ENCODE measurements around the gene RDH16. TPM values are rescaled to one million over a fixed set of nuclear protein-coding genes. Genes with fewer than 3 reads are reported as not detected.
"Not testable (repeated sequence)": the region's sequence is repeated elsewhere in the genome, so short reads cannot be mapped to it uniquely, and the experiment has no call there.

The RDH16 gene
- total and polyA plus RNA-seq, 2 experiments from 2014 or later, result 0.52 to 0.66 TPM

DNA sequence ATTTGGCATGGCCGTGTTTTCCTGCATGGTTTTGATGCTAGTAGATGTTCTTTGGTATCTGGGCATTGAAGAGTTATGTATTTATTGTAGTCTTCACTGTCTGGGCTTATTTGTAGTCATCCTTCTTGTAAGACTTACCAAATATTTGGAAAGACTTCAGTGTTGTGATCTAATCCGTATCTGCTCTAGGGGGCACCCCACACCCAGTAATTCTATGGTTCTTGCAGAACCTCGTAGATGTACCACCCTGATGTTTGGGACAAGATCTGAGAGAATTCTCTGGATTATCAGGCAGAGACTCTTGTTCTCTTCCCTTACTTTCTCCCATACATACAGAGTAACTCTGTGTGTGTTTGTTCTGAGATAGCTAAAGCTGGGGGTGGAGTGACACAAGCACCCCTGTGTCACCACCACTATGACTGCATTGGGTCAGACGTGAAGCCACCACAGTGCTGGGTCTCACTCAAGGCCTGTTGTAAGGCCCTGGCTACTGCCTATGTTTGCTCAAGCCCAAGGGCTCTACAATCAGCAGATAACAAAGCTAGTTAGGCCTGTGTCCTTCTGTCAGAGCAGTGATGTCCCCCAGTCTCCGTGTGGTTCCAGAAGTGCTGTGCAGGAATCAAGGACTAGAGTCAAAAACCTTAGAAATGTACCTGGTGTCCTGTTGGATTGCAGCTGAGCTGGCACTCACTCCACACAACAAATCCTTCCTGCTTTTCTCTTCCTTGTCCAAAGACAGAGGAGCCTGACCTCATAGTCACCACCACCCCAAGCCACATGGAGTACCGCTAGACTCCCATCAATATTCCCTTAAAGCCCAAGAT is 9.6 kb downstream of the RDH16 start:
- Mint-ChIP-seq H3K27ac (no peak overlapping the region), H3K4me1 (no peaks in the 10 kb centered on the region), H3K36me3 (ENCODE audit: low read depth) (no peaks in the 10 kb centered on the region), H3K4me3 (no peak overlapping the region), H3K9me3 (peaks cover 28% of the 10 kb centered on the region), H3K27me3 (ENCODE audit: insufficient read depth, low read depth, poor library complexity) (peaks cover 3% of the 10 kb centered on the region)
- Histone ChIP-seq H4K20me1 (replicated peaks; ENCODE audit: insufficient read depth) (no peaks in the 10 kb centered on the region), H3K27ac (ENCODE audit: low read depth) (no peak overlapping the region), H3K79me2 (replicated peaks; ENCODE audit: insufficient read depth) (no peaks in the 10 kb centered on the region), H3K4me2 (no peak overlapping the region), H3K4me1 (ENCODE audit: insufficient read depth) (no peaks in the 10 kb centered on the region), H3F3A (replicated peaks; ENCODE audit: low read depth) (no peaks in the 10 kb centered on the region), H3K27me3 (ENCODE audit: insufficient read depth) (no peaks in the 10 kb centered on the region), H3K36me3 (ENCODE audit: insufficient read depth) (no peaks in the 10 kb centered on the region), H2AFZ (no peak overlapping the region), H3K4me3 (no peak overlapping the region), H3K9me2 (ENCODE audit: insufficient read depth) (peaks cover 4% of the 10 kb centered on the region; the same call in 1 of the 2 replicates)
- TF ChIP-seq POLR2AphosphoS5 (IDR thresholded peaks at IDR 0.05; ENCODE audit: low read depth) (no peak), ZNF331 (CRISPR knock-in tag; IDR thresholded peaks at IDR 0.05; ENCODE audit: low read depth) (no peak), NANOG (IDR thresholded peaks at IDR 0.05; ENCODE audit: borderline replicate concordance) (no peak), ZNF114 (CRISPR knock-in tag; IDR thresholded peaks at IDR 0.05) (no peak)
- TF ChIP-seq, protein P1, sequence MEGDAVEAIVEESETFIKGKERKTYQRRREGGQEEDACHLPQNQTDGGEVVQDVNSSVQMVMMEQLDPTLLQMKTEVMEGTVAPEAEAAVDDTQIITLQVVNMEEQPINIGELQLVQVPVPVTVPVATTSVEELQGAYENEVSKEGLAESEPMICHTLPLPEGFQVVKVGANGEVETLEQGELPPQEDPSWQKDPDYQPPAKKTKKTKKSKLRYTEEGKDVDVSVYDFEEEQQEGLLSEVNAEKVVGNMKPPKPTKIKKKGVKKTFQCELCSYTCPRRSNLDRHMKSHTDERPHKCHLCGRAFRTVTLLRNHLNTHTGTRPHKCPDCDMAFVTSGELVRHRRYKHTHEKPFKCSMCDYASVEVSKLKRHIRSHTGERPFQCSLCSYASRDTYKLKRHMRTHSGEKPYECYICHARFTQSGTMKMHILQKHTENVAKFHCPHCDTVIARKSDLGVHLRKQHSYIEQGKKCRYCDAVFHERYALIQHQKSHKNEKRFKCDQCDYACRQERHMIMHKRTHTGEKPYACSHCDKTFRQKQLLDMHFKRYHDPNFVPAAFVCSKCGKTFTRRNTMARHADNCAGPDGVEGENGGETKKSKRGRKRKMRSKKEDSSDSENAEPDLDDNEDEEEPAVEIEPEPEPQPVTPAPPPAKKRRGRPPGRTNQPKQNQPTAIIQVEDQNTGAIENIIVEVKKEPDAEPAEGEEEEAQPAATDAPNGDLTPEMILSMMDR (conservative IDR thresholded peaks at IDR 0.05; ENCODE audit: low read depth in 2 of 2), result peak; percentile 43 to 59
- peak; percentile 40 for DNase-seq (ENCODE audit: low spot score)
- no peak for ATAC-seq

DNA sequence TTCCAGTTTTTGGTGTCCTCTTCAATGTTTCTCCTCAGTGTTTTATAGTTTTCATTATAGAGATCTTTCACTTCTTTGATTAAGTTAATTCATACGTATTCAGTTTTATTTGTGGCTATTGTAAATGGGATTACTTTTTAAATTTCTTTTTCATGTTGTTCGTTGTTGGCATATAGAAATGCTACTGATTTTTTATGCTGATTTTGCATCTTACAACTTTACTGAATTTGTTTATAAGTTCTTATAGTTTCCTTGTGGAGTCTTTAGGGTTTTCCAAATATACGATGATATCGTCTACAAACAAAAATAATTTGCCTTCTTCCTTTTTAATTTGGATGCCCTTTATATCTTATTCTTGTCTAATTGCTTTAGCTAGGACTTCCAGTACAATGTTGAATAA is 13.5 kb downstream of the RDH16 start:
- H3K27me3 Mint-ChIP-seq (ENCODE audit: insufficient read depth, low read depth, poor library complexity), result peaks cover 2% of the 10 kb centered on the region
- no peaks in the 10 kb centered on the region for H3K79me2 ChIP-seq (replicated peaks; ENCODE audit: insufficient read depth)
- no peak overlapping the region for H3K27ac ChIP-seq (ENCODE audit: low read depth)
- H3K4me3 ChIP-seq, result no peak overlapping the region
- no peak for DNase-seq (ENCODE audit: low spot score)
- no peaks in the 10 kb centered on the region for H3K27me3 ChIP-seq (ENCODE audit: insufficient read depth)
- no peak overlapping the region for H3K4me2 ChIP-seq
- H3K27ac Mint-ChIP-seq, result no peak overlapping the region
- no peak for TF ChIP-seq EZH2 (IDR thresholded peaks at IDR 0.05; ENCODE audit: low read depth, unreplicated experiment)
- TF ChIP-seq ZNF331 (CRISPR knock-in tag; IDR thresholded peaks at IDR 0.05; ENCODE audit: low read depth), result no peak
- TF ChIP-seq, protein P2, sequence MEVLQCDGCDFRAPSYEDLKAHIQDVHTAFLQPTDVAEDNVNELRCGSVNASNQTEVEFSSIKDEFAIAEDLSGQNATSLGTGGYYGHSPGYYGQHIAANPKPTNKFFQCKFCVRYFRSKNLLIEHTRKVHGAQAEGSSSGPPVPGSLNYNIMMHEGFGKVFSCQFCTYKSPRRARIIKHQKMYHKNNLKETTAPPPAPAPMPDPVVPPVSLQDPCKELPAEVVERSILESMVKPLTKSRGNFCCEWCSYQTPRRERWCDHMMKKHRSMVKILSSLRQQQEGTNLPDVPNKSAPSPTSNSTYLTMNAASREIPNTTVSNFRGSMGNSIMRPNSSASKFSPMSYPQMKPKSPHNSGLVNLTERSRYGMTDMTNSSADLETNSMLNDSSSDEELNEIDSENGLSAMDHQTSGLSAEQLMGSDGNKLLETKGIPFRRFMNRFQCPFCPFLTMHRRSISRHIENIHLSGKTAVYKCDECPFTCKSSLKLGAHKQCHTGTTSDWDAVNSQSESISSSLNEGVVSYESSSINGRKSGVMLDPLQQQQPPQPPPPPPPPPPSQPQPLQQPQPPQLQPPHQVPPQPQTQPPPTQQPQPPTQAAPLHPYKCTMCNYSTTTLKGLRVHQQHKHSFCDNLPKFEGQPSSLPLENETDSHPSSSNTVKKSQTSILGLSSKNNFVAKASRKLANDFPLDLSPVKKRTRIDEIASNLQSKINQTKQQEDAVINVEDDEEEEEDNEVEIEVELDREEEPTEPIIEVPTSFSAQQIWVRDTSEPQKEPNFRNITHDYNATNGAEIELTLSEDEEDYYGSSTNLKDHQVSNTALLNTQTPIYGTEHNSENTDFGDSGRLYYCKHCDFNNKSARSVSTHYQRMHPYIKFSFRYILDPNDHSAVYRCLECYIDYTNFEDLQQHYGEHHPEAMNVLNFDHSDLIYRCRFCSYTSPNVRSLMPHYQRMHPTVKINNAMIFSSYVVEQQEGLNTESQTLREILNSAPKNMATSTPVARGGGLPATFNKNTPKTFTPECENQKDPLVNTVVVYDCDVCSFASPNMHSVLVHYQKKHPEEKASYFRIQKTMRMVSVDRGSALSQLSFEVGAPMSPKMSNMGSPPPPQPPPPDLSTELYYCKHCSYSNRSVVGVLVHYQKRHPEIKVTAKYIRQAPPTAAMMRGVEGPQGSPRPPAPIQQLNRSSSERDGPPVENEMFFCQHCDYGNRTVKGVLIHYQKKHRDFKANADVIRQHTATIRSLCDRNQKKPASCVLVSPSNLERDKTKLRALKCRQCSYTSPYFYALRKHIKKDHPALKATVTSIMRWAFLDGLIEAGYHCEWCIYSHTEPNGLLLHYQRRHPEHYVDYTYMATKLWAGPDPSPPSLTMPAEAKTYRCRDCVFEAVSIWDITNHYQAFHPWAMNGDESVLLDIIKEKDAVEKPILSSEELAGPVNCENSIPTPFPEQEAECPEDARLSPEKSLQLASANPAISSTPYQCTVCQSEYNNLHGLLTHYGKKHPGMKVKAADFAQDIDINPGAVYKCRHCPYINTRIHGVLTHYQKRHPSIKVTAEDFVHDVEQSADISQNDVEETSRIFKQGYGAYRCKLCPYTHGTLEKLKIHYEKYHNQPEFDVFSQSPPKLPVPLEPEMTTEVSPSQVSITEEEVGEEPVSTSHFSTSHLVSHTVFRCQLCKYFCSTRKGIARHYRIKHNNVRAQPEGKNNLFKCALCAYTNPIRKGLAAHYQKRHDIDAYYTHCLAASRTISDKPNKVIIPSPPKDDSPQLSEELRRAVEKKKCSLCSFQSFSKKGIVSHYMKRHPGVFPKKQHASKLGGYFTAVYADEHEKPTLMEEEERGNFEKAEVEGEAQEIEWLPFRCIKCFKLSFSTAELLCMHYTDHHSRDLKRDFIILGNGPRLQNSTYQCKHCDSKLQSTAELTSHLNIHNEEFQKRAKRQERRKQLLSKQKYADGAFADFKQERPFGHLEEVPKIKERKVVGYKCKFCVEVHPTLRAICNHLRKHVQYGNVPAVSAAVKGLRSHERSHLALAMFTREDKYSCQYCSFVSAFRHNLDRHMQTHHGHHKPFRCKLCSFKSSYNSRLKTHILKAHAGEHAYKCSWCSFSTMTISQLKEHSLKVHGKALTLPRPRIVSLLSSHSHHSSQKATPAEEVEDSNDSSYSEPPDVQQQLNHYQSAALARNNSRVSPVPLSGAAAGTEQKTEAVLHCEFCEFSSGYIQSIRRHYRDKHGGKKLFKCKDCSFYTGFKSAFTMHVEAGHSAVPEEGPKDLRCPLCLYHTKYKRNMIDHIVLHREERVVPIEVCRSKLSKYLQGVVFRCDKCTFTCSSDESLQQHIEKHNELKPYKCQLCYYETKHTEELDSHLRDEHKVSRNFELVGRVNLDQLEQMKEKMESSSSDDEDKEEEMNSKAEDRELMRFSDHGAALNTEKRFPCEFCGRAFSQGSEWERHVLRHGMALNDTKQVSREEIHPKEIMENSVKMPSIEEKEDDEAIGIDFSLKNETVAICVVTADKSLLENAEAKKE (CRISPR knock-in tag; IDR thresholded peaks at IDR 0.05), result no peak
- peaks cover 25% of the 10 kb centered on the region for H3K9me3 Mint-ChIP-seq
- H3K36me3 Mint-ChIP-seq (ENCODE audit: low read depth), result no peaks in the 10 kb centered on the region; the same call in 2 of the 3 replicates
- H3K4me1 ChIP-seq (ENCODE audit: insufficient read depth), result no peaks in the 10 kb centered on the region
- no peak overlapping the region for H2AFZ ChIP-seq
- ATAC-seq, result no peak
- no peaks in the 10 kb centered on the region for H4K20me1 ChIP-seq (replicated peaks; ENCODE audit: insufficient read depth)
- H3K36me3 ChIP-seq (ENCODE audit: insufficient read depth), result no peaks in the 10 kb centered on the region
- no peaks in the 10 kb centered on the region for H3K9me2 ChIP-seq (ENCODE audit: insufficient read depth)
- H3K4me3 Mint-ChIP-seq, result no peak overlapping the region
- no peaks in the 10 kb centered on the region for H3K4me1 Mint-ChIP-seq
- H3F3A ChIP-seq (replicated peaks; ENCODE audit: low read depth), result no peaks in the 10 kb centered on the region

DNA sequence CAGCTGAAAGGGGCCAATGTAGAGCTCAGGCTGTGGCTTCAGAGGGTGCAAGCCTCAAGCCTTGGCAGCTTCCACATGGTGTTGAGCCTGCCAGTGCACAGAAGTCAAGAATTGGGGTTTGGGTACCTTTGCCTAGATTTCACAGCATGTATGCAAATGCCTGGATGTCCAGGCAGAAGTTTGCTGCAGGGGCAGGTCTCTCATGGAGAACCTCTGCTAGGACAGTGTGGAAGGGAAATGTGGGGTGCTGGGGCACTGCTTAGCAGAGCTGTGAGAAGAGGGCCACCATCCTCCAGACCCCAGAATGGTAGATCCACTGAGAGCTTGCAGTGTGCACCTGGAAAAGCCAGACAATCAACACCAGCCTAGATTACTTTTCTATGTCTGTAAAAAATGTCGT is 14.0 kb downstream of the RDH16 start:
- H3K27me3 ChIP-seq (ENCODE audit: insufficient read depth); H2AFZ ChIP-seq; H3K9me2 ChIP-seq (ENCODE audit: insufficient read depth); H3K27ac ChIP-seq (ENCODE audit: low read depth); H3K36me3 ChIP-seq (ENCODE audit: insufficient read depth); H4K20me1 ChIP-seq (replicated peaks; ENCODE audit: insufficient read depth); H3K4me1 ChIP-seq (ENCODE audit: insufficient read depth); DNase-seq (ENCODE audit: low spot score); H3K4me3 ChIP-seq; H3K4me3 Mint-ChIP-seq; H3F3A ChIP-seq (replicated peaks; ENCODE audit: low read depth); H3K27ac Mint-ChIP-seq; H3K4me2 ChIP-seq; H3K4me1 Mint-ChIP-seq; H3K79me2 ChIP-seq (replicated peaks; ENCODE audit: insufficient read depth); ATAC-seq; H3K27me3 Mint-ChIP-seq (ENCODE audit: insufficient read depth, low read depth, poor library complexity); H3K36me3 Mint-ChIP-seq (ENCODE audit: low read depth): not testable (repeated sequence)
- H3K9me3 Mint-ChIP-seq, result peaks cover 25% of the 10 kb centered on the region

Measured in GM23338 (cell line).